ENCODE data around the gene A3GALT2. TPM values are rescaled to one million over a fixed set of nuclear protein-coding genes. Genes with fewer than 3 reads are reported as not detected.

A3GALT2 gene
- total and polyA plus RNA-seq, 9 donors = not detected

GRCh38 chr1:33275195-33275594 lies 45.7 kb downstream of the A3GALT2 start:
- WGBS, 3 donors = 72 to 85% (median 80%) methylated on average over 6 of the region's 6 CpGs
- intact Hi-C loops (cut with DNase I) = no loop called here
- Histone ChIP-seq H3K36me3 (no peaks in the 10 kb centered on the region), H3K4me1 (ENCODE audit: insufficient read depth) (peaks cover 2% of the 10 kb centered on the region), H3K27me3 (no peaks in the 10 kb centered on the region), H3K4me3 (no peak overlapping the region), H3K9me3 (no peaks in the 10 kb centered on the region), H3K27ac (no peak overlapping the region)
- TF ChIP-seq EP300 (IDR thresholded peaks at IDR 0.05) (no peak), CTCF (IDR thresholded peaks at IDR 0.05) (no peak), POLR2A (IDR thresholded peaks at IDR 0.05) (no peak)
- DNase-seq = peak in 1 of 5 donors; percentile 11

GRCh38 chr1:33274446-33274845 lies 46.5 kb downstream of the A3GALT2 start:
- Histone ChIP-seq H3K4me1 (ENCODE audit: insufficient read depth) (peaks cover 4% of the 10 kb centered on the region), H3K27me3 (no peaks in the 10 kb centered on the region), H3K27ac (no peak overlapping the region), H3K9me3 (no peaks in the 10 kb centered on the region), H3K4me3 (no peak overlapping the region), H3K36me3 (no peaks in the 10 kb centered on the region)
- TF ChIP-seq EP300 (IDR thresholded peaks at IDR 0.05) (no peak), CTCF (IDR thresholded peaks at IDR 0.05) (no peak), POLR2A (IDR thresholded peaks at IDR 0.05) (no peak)
- intact Hi-C loops (cut with DNase I) = no loop called here
- WGBS, 3 donors = 91 to 98% (median 97%) methylated on average over 1 of the region's 1 CpG
- DNase-seq = peak in 1 of 5 donors; percentile 5

- WGBS, 3 donors = 79 to 81% (median 79%) methylated on average over 7 of the region's 7 CpGs
- H3K36me3 ChIP-seq = no peaks in the 10 kb centered on the region
- TF ChIP-seq EP300 (IDR thresholded peaks at IDR 0.05) = no peak
- no peak for TF ChIP-seq CTCF (IDR thresholded peaks at IDR 0.05)
- TF ChIP-seq POLR2A (IDR thresholded peaks at IDR 0.05) = no peak
- no peak overlapping the region for H3K4me3 ChIP-seq
- intact Hi-C loops (cut with DNase I) = no loop called here
- DNase-seq = peak in 1 of 5 donors; percentile 29
- H3K27ac ChIP-seq = no peak overlapping the region
- no peaks in the 10 kb centered on the region for H3K9me3 ChIP-seq
- no peaks in the 10 kb centered on the region for H3K27me3 ChIP-seq
- H3K4me1 ChIP-seq (ENCODE audit: insufficient read depth) = peaks cover 5% of the 10 kb centered on the region
Observed at GRCh38 chr1:33273961-33274371, 46.9 kb downstream of the A3GALT2 start.

GRCh38 chr1:33273406-33273805 lies 47.5 kb downstream of the A3GALT2 start:
- Histone ChIP-seq H3K4me3 (no peak overlapping the region), H3K27ac (no peak overlapping the region), H3K36me3 (no peaks in the 10 kb centered on the region), H3K9me3 (no peaks in the 10 kb centered on the region), H3K27me3 (no peaks in the 10 kb centered on the region), H3K4me1 (ENCODE audit: insufficient read depth) (peaks cover 7% of the 10 kb centered on the region)
- TF ChIP-seq CTCF (IDR thresholded peaks at IDR 0.05) (no peak), POLR2A (IDR thresholded peaks at IDR 0.05) (no peak), EP300 (IDR thresholded peaks at IDR 0.05) (no peak)
- intact Hi-C loops (cut with DNase I) = no loop called here
- 88 to 94% (median 90%) methylated on average over 3 of the region's 3 CpGs for WGBS, 3 donors
- DNase-seq = peak in 1 of 5 donors; percentile 19

All from ovary (tissue), 9 donors.